Suppressor macrophage treated with lipopolysaccharide for 4 hours (primary cell): ENCODE data around the gene FPR2.

ENCODE experiments used
- DNase-seq: peaks from one replicate; pipeline ENCODE4 v3.0.0-alpha.2; 2020

Gene FPR2

GRCh38 chr19:51807925-51808324 is 46.9 kb downstream of the FPR2 start:
- DNase-seq, result no peak

GRCh38 chr19:51808333-51808986 is 47.5 kb downstream of the FPR2 start:
- no peak for DNase-seq

DNA sequence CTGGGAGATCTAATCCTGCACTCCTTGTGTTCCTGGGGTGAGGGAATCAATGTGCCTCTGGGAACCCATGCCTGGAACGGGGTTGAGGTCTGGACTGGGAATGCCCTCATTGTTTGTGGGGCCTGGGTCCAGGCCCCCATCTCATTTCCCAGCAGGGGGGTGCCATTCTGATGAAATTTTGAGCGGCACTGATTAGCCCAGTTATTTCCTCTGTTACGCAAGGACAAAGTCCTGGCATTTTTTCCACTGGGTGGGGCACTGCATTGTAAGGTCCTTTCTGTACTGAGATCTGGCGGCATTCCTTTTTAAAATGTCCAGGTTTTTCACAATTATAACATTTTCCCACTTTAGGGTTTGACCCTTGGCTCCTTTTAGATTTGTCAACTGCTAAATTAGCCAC is 48.8 kb downstream of the FPR2 start:
- DNase-seq, result peak; percentile 76

DNA sequence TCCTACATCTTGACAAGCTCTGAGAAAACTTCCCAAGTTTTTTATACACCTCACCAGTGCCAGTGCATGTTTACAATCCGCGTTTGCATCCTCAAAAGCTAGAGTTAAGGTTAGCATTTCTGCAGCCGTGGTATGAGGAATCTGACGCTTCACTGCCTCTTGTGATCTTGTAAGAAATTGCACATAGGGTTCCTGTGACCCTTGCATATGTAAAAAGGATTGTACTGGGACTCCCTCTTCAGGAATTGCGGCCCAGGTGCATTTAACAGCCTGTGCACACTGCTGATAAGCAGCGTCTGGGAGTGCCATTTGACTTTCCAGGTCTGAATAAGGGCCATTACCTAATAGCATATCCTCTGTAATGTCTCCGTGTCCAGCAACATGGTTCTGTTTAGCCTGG is 49.2 kb downstream of the FPR2 start:
- DNase-seq, result peak; percentile 63

DNA sequence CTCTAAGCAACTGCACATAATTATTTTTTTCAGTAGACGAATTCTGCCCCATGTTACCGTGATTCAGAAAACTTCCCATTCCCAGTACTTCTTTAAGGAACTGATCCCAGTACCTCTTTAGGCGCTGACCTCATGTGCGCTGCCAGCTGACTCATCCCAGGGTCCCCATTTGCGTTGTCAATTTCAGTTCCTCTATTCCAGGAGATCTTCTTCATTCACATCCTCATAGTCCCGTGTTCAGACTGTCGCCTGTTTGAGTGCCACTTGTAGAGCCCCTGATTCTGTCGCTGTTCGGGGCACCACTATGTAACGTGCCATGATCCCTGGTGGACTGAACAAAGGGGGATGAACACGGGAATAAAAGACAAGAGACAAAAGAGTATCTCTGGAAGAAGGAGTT is 50.4 kb downstream of the FPR2 start:
- DNase-seq, result peak; percentile 97

DNA sequence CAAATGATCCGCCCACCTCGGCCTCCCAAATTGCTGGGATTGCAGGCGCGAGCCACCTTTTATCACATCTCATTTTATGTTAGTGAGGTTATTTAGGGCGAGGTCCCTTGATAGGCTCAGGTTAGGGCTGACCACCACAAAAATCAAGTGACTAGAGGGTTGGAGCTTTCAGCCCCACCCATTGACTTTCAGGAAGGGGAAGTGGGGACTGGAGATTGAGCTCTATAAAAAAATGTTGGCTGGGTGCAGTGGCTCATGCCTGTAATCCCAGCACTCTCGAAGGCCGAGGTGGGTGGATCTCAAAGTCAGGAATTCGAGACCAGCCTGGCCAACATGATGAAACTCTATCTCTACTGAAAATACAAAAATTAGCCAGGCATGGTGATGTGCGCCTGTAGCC is 54.1 kb downstream of the FPR2 start:
- DNase-seq, result peak; percentile 69

DNA sequence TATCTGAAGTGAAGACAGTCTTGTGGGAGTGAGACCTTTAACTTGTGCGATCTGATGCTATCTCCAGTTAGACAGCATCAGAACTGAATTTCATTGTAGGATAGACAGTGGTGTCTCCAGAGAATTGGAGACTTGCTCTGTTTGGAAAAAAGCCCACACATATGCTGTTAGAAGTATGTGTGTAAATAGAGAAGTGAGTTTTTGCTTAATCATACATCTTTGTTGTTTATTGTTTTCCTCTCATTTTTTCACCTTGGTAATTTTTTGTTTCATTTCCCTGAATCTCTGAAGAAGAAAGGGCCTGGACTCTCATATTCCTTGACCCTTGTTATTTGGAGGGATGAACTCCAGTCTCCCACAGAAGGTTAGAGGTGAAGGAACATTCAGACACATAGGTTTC is 55.7 kb downstream of the FPR2 start:
- peak; percentile 59 for DNase-seq

- DNase-seq, result peak; percentile 71
These were observed 59.0 kb downstream of the FPR2 start for GRCh38 chr19:51820011-51820410.
